Activated gamma-delta T cell (primary cell): Measurements from ENCODE around the gene TH.
"Not testable (repeated sequence)": the region's sequence is repeated elsewhere in the genome, so short reads cannot be mapped to it uniquely, and the experiment has no call there.

Experiments used
- DNase-seq: peaks from one replicate; lab custom pipeline; 2025; lab: John Stamatoyannopoulos, UW

Gene TH

GRCh38 chr11:2129699-2130366 is 41.8 kb downstream of the TH start:
- no peak for DNase-seq

GRCh38 chr11:2129308-2129698 is 42.3 kb downstream of the TH start:
- DNase-seq = no peak

DNA sequence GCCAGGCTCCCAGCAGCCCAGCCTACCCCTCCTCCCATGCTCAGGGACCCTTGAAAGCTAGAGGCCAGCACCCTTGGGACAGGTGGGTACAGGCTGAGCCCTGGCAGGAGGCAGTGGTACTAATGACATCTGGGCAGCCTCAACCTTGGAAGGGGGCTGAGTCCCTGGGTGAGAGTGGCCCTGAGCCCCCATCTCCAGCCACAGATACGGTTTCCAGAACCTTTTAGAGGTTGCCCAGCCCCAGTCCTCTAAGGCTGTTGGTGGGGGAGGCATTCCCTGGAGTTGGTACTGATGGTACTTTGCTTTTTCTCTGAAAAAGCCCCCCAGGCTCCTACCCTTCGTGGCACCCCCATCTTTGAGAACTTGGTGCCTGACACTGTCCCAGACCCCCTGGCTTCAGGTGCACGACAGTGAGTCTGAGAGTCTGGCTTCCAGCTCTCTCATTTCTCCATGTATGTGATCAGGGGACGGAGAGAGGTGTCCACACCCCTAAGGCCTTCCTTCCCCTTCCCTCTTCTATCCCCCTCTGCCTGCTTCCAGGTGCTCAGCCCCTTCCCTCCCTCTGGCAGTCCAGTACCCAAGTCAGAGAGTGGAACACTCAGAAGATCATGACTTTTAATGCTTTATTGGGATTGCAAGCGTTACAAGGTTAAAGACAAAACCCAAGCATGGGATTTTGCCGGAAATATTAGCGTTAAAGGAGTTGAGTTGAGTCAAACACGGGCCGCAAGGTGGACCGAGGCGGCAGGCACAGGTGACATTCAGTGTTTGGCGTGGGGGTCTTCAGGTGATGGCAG is 42.9 kb downstream of the TH start:
- no peak for DNase-seq

GRCh38 chr11:2128130-2128510 is 43.5 kb downstream of the TH start:
- DNase-seq = no peak

- no peak for DNase-seq
These were observed 44.0 kb downstream of the TH start for GRCh38 chr11:2127482-2128129.

DNA sequence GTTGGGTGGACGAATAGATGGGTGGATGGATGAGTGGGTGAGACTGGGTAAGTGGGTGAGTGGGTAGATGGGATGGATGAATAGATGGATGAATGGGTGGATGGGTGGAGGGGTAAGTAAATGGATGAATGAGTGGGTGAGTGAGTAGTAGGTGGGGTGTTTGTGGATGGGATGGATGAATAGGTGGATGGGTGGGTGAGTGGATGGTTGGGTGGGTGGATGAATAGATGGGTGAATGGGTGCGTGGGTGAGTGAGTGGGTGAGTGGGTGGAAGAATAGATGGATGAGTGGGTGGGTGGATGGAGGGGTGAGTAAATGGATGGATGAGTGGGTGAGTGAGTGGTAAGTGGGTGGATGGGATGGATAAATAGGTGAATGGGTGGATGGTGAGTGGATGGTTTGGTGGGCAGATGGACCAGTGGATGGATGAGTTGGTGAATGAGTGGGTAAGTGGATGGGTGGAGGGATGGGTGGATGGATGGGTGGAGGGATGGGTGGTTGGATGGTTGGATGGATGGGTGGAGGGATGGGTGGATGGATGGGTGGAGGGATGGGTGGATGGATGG is 45.0 kb downstream of the TH start:
- DNase-seq = no peak

- DNase-seq = not testable (repeated sequence)
These were observed 46.7 kb downstream of the TH start for GRCh38 chr11:2124736-2125484.

GRCh38 chr11:2123628-2123960 is 48.0 kb downstream of the TH start:
- no peak for DNase-seq

GRCh38 chr11:2122907-2123627 is 48.5 kb downstream of the TH start:
- DNase-seq = no peak

DNA sequence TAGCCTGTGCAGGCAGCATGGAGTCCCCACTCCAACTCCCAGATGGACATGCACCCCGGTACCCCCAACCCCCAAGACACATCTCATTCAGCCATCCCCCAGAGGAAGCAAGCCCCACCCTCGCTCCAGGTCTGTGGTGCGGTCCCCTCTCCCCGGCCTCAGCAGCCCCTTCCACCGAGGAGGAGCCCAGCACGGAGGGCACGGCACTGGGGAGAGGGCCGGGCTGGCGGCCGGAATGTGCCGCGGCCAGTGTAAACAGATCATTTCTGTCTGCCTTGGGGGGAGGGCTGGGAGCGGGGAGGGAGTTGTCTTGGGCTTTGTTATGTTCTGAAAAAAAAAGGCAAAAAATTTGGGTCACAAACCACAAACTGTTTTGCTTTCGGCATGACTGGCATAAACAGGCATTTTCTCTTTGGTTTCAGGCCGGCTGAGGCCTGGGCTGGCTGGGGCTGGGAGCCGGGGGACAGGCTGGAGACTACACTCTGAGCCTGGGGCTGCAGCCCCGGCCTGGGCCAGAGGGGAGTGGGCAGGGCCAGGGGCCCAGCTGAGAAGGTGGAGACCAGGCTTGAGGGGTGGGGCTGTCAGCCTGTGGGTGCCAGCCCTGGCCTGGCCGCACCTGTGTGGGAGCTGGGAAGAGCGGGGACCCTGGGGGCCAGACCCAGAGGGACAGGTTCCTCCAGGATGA is 49.3 kb downstream of the TH start:
- DNase-seq = no peak

DNA sequence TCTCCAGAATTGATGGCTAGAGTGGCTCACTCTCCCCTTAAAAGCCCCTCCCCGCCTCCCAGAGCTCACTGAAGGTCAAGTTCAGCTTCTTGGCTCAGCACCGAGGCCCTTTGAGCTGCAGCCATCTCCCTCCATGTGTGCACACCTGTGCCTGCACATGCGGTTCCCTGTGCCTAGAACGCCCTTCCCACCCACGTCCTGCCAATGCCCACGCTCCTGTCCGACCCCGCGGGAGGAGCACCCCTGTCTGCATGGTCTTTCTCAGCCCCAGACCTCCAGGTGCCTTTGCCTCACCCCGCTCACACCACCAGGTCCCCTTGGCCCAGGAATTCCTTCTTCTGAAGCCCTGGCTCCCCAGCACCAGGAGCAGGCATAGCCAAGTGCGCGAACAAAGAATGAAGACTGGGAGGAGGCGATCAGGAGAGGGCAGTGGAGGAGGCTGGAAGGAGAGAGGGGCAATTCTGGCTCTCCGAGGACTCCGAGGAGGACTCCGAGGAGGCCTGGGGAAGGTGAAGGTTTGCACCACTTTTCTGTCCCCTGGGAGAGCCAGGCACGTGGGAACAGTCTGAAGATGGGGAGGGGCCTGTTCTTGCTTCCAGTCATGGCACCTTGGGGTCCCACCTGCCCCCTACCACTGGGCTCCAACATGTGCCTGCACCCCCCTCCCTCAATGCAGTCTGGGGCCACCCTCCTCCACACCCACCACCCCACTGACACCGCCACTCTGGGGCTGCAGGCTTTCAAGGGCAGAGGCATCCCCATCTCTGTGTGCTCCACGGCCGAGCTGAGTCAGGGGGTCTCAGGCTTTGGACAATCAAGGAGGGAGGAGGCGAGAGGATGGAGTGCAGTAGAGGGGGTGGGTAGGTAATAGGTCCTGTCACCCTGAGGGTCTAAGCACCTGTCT is 50.1 kb downstream of the TH start:
- no peak for DNase-seq

- DNase-seq = no peak
These were observed 51.1 kb downstream of the TH start for GRCh38 chr11:2120359-2121100.

DNA sequence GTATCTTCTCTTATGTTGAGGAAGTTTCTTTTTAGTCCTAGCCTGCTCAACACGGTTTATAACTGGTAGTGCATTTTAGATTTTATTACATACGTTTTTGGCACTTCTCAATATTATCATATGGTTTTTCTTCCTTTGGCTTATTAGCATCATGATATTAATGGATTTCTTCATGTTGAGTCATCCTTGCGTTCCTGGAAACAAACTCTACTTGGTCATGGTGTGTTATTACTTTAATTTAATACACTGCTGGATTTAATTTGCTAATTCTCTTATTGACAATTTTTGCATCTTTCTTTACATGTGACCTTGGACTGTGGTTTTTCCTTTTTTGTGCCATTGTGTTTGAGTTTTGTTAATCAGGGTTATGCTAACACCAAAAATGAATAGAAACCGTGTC is 52.9 kb downstream of the TH start:
- no peak for DNase-seq

DNA sequence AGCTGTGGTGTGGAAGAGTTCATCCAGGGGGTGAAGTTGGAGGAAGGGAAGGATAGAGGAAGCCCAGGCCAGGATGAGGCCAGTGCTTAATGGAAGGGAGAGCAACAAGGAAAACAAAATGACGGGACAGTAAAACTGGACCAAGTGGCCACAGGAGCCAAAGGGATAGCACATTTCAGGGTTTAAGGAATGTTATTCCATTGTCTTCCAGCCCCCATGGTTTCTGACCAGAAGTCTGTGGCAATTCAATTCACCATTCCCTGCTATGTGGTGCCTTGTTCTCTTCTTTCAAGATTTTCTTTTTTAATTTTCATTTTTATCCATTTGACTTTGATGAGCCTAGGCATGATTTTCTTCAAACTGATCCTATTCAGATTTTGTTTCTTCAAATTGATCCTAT is 54.9 kb downstream of the TH start:
- no peak for DNase-seq

- DNase-seq = no peak
These were observed 56.3 kb downstream of the TH start for GRCh38 chr11:2115308-2115707.

- no peak for DNase-seq
These were observed 57.0 kb downstream of the TH start for GRCh38 chr11:2114430-2115241.
